Measurements from ENCODE around the gene TMEM200C.

The TMEM200C gene

GRCh38 chr18:5895299-5895875 lies at the start of gene TMEM200C:
TSS of gene TMEM200C (minus strand) at chr18:5895522. CDS start at chr18:5892063, 3,459 bp downstream.
- no peak for DNase-seq (ENCODE audit: low read depth)

DNA sequence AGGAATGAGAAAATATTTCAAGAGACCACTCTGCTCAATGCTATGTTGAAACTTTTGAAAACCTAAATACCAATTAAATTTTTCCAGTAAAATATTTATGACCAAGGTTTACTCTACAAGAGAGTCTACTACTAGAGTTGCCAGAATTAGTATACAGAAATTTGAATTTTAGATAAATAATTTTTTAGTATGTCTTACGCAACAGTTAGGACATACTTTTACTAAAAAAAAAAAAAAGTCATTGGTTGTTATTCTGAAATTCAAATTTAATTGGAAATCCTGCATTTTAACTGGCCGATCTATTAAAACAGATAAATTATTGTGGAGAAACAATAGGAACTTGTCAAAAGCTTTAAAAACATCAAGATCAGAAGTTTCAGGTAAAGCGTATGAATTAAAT lies 49.1 kb upstream of the TMEM200C start:
- DNase-seq (ENCODE audit: low read depth), result no peak

DNA sequence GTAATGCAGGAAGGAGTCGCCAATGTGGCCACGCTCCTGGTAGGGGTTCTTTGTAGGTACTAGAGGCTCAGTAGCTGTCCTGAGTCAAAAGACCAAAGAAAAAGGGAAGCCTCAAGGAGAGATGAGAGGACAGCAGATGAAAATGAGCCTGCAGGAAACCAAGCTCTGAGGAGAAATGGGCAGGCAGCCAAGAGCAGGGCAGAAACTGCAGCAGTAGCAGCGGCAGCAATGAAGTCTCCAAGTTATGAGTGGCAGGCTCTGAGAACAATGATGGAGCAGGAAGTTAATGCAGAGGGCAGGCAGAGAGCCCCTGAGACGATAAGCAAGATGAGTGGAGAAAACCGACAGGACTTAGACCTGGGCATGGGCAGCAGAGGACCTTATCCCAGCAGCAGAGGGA lies 48.2 kb upstream of the TMEM200C start:
- no peak for DNase-seq (ENCODE audit: low read depth)

GRCh38 chr18:5942591-5942990 lies 47.3 kb upstream of the TMEM200C start:
- no peak for DNase-seq (ENCODE audit: low read depth)

GRCh38 chr18:5941890-5942289 lies 46.6 kb upstream of the TMEM200C start:
- no peak for DNase-seq (ENCODE audit: low read depth)

- no peak for DNase-seq (ENCODE audit: low read depth)
These were observed 44.7 kb upstream of the TMEM200C start for GRCh38 chr18:5939801-5940667.

GRCh38 chr18:5937795-5938194 lies 42.5 kb upstream of the TMEM200C start:
- DNase-seq (ENCODE audit: low read depth), result no peak

DNA sequence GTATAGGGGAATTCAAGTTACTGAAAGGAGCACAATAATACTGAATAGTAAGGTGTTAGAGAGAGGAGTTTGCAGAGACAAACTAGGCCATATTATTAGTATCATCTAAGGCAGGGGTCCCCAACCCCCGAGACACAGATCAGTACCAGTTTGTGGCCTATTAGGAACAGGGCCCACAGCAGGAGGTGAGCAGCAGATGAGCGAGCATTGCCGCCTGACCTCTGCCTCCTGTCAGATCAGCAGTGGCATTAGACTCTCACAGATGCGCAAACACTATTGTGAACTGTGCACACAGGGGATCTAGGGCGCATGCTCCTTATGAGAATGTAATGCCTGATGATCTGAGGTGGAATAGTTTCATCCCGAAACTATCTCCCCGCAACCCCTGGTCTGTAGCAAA lies 41.8 kb upstream of the TMEM200C start:
- DNase-seq (ENCODE audit: low read depth), result no peak

DNA sequence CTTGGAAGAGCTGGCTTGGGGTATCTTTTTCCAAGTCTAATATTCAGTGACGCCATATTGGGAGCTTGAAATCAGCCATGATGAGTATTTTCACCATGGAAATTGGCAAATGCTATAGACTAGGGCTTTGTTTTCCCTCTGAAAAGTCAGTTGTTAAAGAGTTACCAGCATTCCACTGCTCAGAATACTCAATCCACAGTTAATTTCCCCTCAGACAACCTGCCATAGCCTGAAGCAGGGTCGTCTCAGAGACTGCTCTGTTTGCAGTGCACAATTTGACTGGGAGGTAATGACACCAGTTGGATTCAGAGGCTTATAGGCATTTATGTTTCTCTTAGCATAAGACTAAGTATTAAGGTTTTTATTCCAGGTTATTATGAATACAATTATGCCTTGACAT lies 35.5 kb upstream of the TMEM200C start:
- no peak for DNase-seq (ENCODE audit: low read depth)

DNA sequence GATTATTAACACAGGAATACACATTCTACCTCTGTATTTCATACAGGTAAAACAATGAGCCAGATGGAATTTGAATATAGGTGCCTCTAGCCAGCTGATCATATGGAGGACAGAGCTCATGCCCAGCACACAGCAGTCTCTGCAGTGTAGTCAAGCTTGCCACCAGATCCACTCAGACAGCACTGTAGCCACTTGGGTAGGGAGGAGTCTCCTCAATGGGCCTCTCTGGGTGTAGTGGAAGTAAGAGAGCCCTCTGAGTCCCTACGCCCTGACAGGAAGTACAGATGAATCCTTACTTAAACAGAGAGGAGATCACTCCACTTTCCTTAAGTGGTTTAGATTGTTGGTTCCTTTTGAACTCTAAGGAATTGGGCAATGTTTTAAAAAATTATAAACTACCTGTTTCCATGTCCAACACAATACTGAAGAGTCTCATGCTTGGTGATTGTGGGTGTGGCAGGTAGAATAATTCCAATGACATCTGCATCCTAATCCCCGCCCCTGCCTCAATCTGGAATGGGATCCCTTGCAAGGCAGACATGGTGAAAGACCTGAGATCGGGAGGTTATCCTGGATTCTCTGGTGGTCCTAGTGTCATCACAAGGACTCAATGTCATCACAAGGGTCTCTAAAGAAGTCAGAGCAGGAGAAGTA lies 23.0 kb upstream of the TMEM200C start:
- DNase-seq (ENCODE audit: low read depth), result no peak

GRCh38 chr18:5914951-5915350 lies 19.6 kb upstream of the TMEM200C start:
- no peak for DNase-seq (ENCODE audit: low read depth)

- DNase-seq (ENCODE audit: low read depth), result no peak
These were observed 18.7 kb upstream of the TMEM200C start for GRCh38 chr18:5914016-5914415.

DNA sequence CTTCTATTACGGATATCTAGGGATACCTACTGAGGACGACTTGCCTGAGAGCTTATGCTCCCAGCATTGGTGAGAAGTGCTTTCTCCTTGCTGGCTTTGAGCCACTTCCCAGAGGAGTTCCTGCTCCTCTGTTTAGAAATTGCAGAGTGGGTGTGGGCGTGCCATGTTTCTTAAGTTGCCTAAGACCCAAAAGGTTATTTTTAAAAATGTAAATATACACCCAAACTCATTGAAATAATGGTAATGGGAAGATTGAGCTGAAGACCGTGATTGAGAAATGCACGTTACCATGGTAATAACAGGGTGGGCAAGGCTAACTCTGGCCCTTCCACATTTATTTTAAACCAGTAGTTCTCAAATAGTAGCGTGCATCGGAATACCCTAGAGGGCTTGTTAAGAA lies 17.2 kb upstream of the TMEM200C start:
- no peak for DNase-seq (ENCODE audit: low read depth)

DNA sequence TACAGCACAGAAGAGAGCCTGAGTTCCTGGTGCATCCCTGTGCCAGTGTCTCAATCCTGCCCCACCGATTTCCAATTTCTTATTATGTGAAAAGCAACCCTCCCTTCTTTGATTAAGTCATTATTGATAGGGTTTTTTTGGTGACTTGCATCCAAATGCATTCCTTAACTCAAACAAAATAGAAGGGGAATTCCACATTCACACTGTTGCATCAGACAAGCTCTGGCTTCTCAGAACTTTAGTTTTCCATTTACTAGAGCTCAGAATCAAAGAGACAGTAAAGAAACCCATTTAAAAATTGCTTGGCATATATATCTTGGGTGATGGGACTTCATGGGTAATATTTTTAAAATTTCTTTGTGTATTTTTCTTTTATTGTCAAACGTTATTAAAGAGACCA lies 13.8 kb upstream of the TMEM200C start:
- DNase-seq (ENCODE audit: low read depth), result no peak

DNA sequence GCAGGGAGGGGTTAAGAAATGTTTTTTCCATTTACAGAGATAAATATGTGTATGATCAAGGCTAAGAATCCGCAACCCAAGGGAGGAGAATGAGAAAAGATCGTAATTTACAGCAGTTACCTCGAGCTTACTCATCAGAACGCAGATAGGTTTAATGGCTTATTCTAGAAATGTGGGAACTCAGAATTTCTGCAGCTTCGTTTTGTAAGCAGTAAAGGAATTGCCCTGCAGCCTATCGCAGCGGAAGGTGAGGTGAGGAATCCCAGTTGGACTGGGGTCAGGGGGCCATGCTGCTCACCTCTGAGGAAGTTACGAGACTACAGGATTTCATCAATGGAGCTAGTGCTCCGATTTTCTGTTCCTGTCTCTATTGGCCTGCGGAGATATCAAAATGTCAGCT lies 8.1 kb upstream of the TMEM200C start:
- no peak for DNase-seq (ENCODE audit: low read depth)

DNA sequence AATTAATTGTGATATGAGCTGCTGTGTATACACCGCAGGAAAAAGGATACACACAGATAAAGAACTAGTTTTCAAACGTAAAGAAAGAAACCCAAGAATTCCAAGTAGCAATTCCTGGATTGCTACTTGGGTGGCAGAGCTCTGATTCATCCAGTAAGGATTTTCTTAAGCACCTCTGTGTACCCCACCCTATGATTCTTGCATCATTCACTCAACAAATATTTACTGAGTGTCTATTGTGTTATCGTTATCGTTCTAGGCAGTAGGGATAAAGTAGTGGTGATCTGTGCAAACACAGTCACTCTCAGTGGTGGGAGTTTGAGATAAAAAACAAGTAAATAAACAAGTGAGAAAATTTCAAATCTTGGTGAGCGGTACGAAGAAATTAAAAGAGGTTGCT lies 4.9 kb upstream of the TMEM200C start:
- DNase-seq (ENCODE audit: low read depth), result no peak

GRCh38 chr18:5899835-5900234 lies 4.5 kb upstream of the TMEM200C start:
- DNase-seq (ENCODE audit: low read depth), result no peak

GRCh38 chr18:5895876-5896740 lies 786 bp upstream of the TMEM200C start:
- no peak for DNase-seq (ENCODE audit: low read depth)

DNA sequence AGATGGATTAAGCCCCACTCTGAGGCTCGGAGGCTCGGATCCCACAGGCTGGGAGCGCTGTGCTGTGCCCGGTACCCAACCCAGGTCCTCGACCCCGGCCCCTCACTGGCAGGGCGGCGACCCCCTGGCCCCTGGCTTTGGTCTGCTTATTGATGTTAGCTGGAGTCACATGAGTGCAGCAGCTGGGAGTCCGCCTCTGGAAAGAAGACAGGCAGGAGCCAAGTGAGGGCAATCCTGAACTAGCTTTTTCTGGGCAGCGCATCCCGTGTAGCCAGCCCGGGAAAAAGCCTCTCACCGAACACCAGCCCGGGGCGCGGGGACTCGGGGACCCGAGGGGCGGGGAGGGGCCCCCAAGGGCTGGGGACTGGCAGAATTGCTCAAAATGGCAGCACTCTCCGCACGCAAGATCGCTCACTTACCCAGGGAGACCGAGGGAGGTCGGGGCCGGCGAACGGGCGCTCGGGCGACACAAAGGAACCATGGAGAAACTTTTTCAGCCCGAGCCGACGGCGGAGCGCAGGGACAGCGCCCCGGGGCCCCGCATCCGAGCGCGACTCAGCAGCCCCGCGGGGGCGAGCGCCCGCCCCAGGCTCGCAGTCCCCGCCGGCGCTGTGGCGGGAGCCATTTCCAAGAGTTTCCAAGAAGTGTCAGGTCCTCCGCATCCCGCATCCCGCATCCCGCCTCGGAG lies 567 bp downstream of the TMEM200C start:
- DNase-seq (ENCODE audit: low read depth), result no peak

GRCh38 chr18:5893956-5894610 lies 1.2 kb downstream of the TMEM200C start:
- DNase-seq (ENCODE audit: low read depth), result no peak

GRCh38 chr18:5892823-5893431 lies 2.4 kb downstream of the TMEM200C start:
- DNase-seq (ENCODE audit: low read depth), result no peak
